H1 (cell line): ENCODE data around the gene CYB5R2. TPM values are rescaled to one million over a fixed set of nuclear protein-coding genes. Genes with fewer than 3 reads are reported as not detected.

Source experiments
- BCL11A ChIP-seq, 2 experiments: IDR thresholded peaks; one replicate each; pipeline ENCODE4 v1.6.1; 2011; ENCODE audit warnings: low read depth in 2 of 2, low read length in 2 of 2, mild to moderate bottlenecking in 2 of 2
- MAX ChIP-seq: IDR thresholded peaks from 2 replicates; pipeline ENCODE4 v1.6.1; 2012; ENCODE audit warnings: inconsistent platforms
- NRF1 ChIP-seq: IDR thresholded peaks from 2 replicates; pipeline ENCODE4 v1.6.1; 2011; ENCODE audit warnings: mild to moderate bottlenecking, low read depth, low read length, improper control_type of control experiment
- USF2 ChIP-seq: IDR thresholded peaks from 2 replicates; pipeline ENCODE4 v1.6.1; 2011; ENCODE audit warnings: low read length, improper control_type of control experiment
- polyA plus RNA-seq, 7 experiments: library from polyadenylated mRNA; depleted of rRNA in 3 of 7; stranded (reverse) in 5 of 7; unstranded in 2 of 7; fragments of >200 nt in 5 of 7; fragments of 200-250 nt in 2 of 7; gene quantifications; 1 replicate in 5 of 7; 2 replicates in 1 of 7; 4 replicates in 1 of 7; pipeline versions ENCODE4 v1.2.1 to v1.2.3, GENCODE V29; 2011 to 2013; ENCODE audit warnings: missing spikeins in 2 of 7, mixed read lengths in 2 of 7
- total RNA-seq: library from RNA; stranded (reverse); fragmentation: NEBNext Ultra II Directional; extraction: Animal tissue kit (Norgen Biotek cat#: 25700); gene quantifications from 2 replicates; pipeline ENCODE4 v1.2.1, GENCODE V29; 2021

Gene CYB5R2
- total and polyA plus RNA-seq, 2 of the 8 experiments (the other 6 are each of a cell fraction or from before 2014, with no cell fraction given): 53.0 to 55.9 TPM

- TF ChIP-seq USF2 (no peak), MAX (no peak), NRF1 (no peak), BCL11A (IDR thresholded peaks at IDR 0.05; ENCODE audit: low read depth in 2 of 2, low read length in 2 of 2) (no peak)
These were observed 26.4 kb downstream of the CYB5R2 start (continued) for GRCh38 chr11:7646866-7647265.
